ENCODE data around the gene NPTXR. TPM values are rescaled to one million over a fixed set of nuclear protein-coding genes. Genes with fewer than 3 reads are reported as not detected.
A peak's percentile ranks its signal among the peaks of the same experiment; 100 is the strongest.

The NPTXR gene
- total and polyA plus RNA-seq, 2 donors = 0.28 to 1.3 TPM

- H3K9me3 ChIP-seq (ENCODE audit: control insufficient read depth in 2 of 2, insufficient read depth in 1 of 2, low read length in 1 of 2) = no peaks in the 10 kb centered on the region
- H3K27ac ChIP-seq (ENCODE audit: low read depth in 1 of 2, low read length in 1 of 2) = no peak overlapping the region
- H3K4me1 ChIP-seq (ENCODE audit: control insufficient read depth in 2 of 2, insufficient read depth in 2 of 2, low read length in 2 of 2) = peaks cover 0 to 3% of the 10 kb centered on the region in 2 donors
- WGBS = 45% methylated on average over 10 of the region's 10 CpGs
- H3K27me3 ChIP-seq (ENCODE audit: control insufficient read depth in 2 of 2, insufficient read depth in 1 of 2, low read length in 1 of 2) = peaks cover 2 to 27% of the 10 kb centered on the region in 2 donors
- H3K4me3 ChIP-seq (ENCODE audit: low read length in 2 of 2) = no peak overlapping the region
- H3K36me3 ChIP-seq (ENCODE audit: control insufficient read depth in 2 of 2, insufficient read depth in 2 of 2, low read length in 1 of 2) = no peaks in the 10 kb centered on the region
- DNase-seq (ENCODE audit: low read depth in 6 of 9, low spot score in 9 of 9) = no peak
These were observed 41.1 kb downstream of the NPTXR start for GRCh38 chr22:38802671-38803121.

GRCh38 chr22:38799265-38800002, 44.4 kb downstream of the NPTXR start:
- DNase-seq (ENCODE audit: low read depth in 6 of 9, low spot score in 9 of 9) = no peak
- Histone ChIP-seq H3K27me3 (ENCODE audit: control insufficient read depth in 2 of 2, insufficient read depth in 1 of 2, low read length in 1 of 2) (peaks cover 2 to 28% of the 10 kb centered on the region in 2 donors), H3K36me3 (ENCODE audit: control insufficient read depth in 2 of 2, insufficient read depth in 2 of 2, low read length in 1 of 2) (no peaks in the 10 kb centered on the region), H3K27ac (ENCODE audit: low read depth in 1 of 2, low read length in 1 of 2) (no peak overlapping the region), H3K4me3 (ENCODE audit: low read length in 2 of 2) (no peak overlapping the region), H3K9me3 (ENCODE audit: control insufficient read depth in 2 of 2, insufficient read depth in 1 of 2, low read length in 1 of 2) (no peaks in the 10 kb centered on the region), H3K4me1 (ENCODE audit: control insufficient read depth in 2 of 2, insufficient read depth in 2 of 2, low read length in 2 of 2) (peaks cover 2 to 5% of the 10 kb centered on the region in 2 donors)
- 96% methylated on average over 6 of the region's 6 CpGs for WGBS

GRCh38 chr22:38798496-38798895, 45.3 kb downstream of the NPTXR start:
- DNase-seq (ENCODE audit: low read depth in 6 of 9, low spot score in 9 of 9) = peak in 1 of 9 donors; percentile 25
- Histone ChIP-seq H3K36me3 (ENCODE audit: control insufficient read depth in 2 of 2, insufficient read depth in 2 of 2, low read length in 1 of 2) (no peaks in the 10 kb centered on the region), H3K27me3 (ENCODE audit: control insufficient read depth in 2 of 2, insufficient read depth in 1 of 2, low read length in 1 of 2) (peaks cover 0 to 23% of the 10 kb centered on the region in 2 donors), H3K4me3 (ENCODE audit: low read length in 2 of 2) (no peak overlapping the region), H3K27ac (ENCODE audit: low read depth in 1 of 2, low read length in 1 of 2) (no peak overlapping the region), H3K9me3 (ENCODE audit: control insufficient read depth in 2 of 2, insufficient read depth in 1 of 2, low read length in 1 of 2) (no peaks in the 10 kb centered on the region), H3K4me1 (ENCODE audit: control insufficient read depth in 2 of 2, insufficient read depth in 2 of 2, low read length in 2 of 2) (peaks cover 7 to 9% of the 10 kb centered on the region in 2 donors)
- 87% methylated on average over 5 of the region's 5 CpGs for WGBS

- Histone ChIP-seq H3K36me3 (ENCODE audit: control insufficient read depth in 2 of 2, insufficient read depth in 2 of 2, low read length in 1 of 2) (no peaks in the 10 kb centered on the region), H3K27ac (ENCODE audit: low read depth in 1 of 2, low read length in 1 of 2) (no peak overlapping the region), H3K4me1 (ENCODE audit: control insufficient read depth in 2 of 2, insufficient read depth in 2 of 2, low read length in 2 of 2) (peaks cover 14 to 15% of the 10 kb centered on the region in 2 donors), H3K27me3 (ENCODE audit: control insufficient read depth in 2 of 2, insufficient read depth in 1 of 2, low read length in 1 of 2) (peaks cover 0 to 11% of the 10 kb centered on the region in 2 donors), H3K4me3 (ENCODE audit: low read length in 2 of 2) (no peak overlapping the region), H3K9me3 (ENCODE audit: control insufficient read depth in 2 of 2, insufficient read depth in 1 of 2, low read length in 1 of 2) (no peaks in the 10 kb centered on the region)
- 93% methylated on average over 12 of the region's 12 CpGs for WGBS
- no peak for DNase-seq (ENCODE audit: low read depth in 6 of 9, low spot score in 9 of 9)
These were observed 47.4 kb downstream of the NPTXR start for GRCh38 chr22:38796262-38796957.

GRCh38 chr22:38795569-38795968, 48.3 kb downstream of the NPTXR start:
- DNase-seq (ENCODE audit: low read depth in 6 of 9, low spot score in 9 of 9) = no peak
- no peak overlapping the region for H3K4me3 ChIP-seq (ENCODE audit: low read length in 2 of 2)
- H3K27ac ChIP-seq (ENCODE audit: low read depth in 1 of 2, low read length in 1 of 2) = no peak overlapping the region
- WGBS = 84% methylated on average over 4 of the region's 4 CpGs
- peaks cover 0 to 10% of the 10 kb centered on the region in 2 donors for H3K27me3 ChIP-seq (ENCODE audit: control insufficient read depth in 2 of 2, insufficient read depth in 1 of 2, low read length in 1 of 2)
- H3K4me1 ChIP-seq (ENCODE audit: control insufficient read depth in 2 of 2, insufficient read depth in 2 of 2, low read length in 2 of 2) = peaks cover 14 to 15% of the 10 kb centered on the region in 2 donors
- peaks cover 0 to under 1% of the 10 kb centered on the region in 2 donors for H3K36me3 ChIP-seq (ENCODE audit: control insufficient read depth in 2 of 2, insufficient read depth in 2 of 2, low read length in 1 of 2)
- no peaks in the 10 kb centered on the region for H3K9me3 ChIP-seq (ENCODE audit: control insufficient read depth in 2 of 2, insufficient read depth in 1 of 2, low read length in 1 of 2)

GRCh38 chr22:38793721-38794466, 49.9 kb downstream of the NPTXR start, which contains the start of gene DNAL4:
DNAL4 (minus strand) TSS chr22:38794143; CDS start chr22:38782731, 11,412 bp downstream.
- Histone ChIP-seq H3K36me3 (ENCODE audit: control insufficient read depth in 2 of 2, insufficient read depth in 2 of 2, low read length in 1 of 2) (peaks cover 4 to 8% of the 10 kb centered on the region in 2 donors), H3K4me1 (ENCODE audit: control insufficient read depth in 2 of 2, insufficient read depth in 2 of 2, low read length in 2 of 2) (peaks cover 14 to 15% of the 10 kb centered on the region in 2 donors), H3K9me3 (ENCODE audit: control insufficient read depth in 2 of 2, insufficient read depth in 1 of 2, low read length in 1 of 2) (no peaks in the 10 kb centered on the region), H3K4me3 (ENCODE audit: low read length in 2 of 2) (peak within 1 kb of the TSS; percentile 58 to 70), H3K27ac (ENCODE audit: low read depth in 1 of 2, low read length in 1 of 2) (peak within 1 kb of the TSS in 1 of 2 donors; percentile 71), H3K27me3 (ENCODE audit: control insufficient read depth in 2 of 2, insufficient read depth in 1 of 2, low read length in 1 of 2) (peaks cover 0 to 6% of the 10 kb centered on the region in 2 donors)
- WGBS = 1% methylated on average over 47 of the region's 47 CpGs
- peak; percentile 91 to 99 (median 95) for DNase-seq (ENCODE audit: low read depth in 6 of 9, low spot score in 9 of 9)

- Histone ChIP-seq H3K36me3 (ENCODE audit: control insufficient read depth in 2 of 2, insufficient read depth in 2 of 2, low read length in 1 of 2) (peaks cover 4 to 8% of the 10 kb centered on the region in 2 donors), H3K9me3 (ENCODE audit: control insufficient read depth in 2 of 2, insufficient read depth in 1 of 2, low read length in 1 of 2) (no peaks in the 10 kb centered on the region), H3K4me3 (ENCODE audit: low read length in 2 of 2) (peak overlapping the region; percentile 58 to 70), H3K4me1 (ENCODE audit: control insufficient read depth in 2 of 2, insufficient read depth in 2 of 2, low read length in 2 of 2) (peaks cover 11 to 14% of the 10 kb centered on the region in 2 donors), H3K27me3 (ENCODE audit: control insufficient read depth in 2 of 2, insufficient read depth in 1 of 2, low read length in 1 of 2) (peaks cover 0 to 3% of the 10 kb centered on the region in 2 donors), H3K27ac (ENCODE audit: low read depth in 1 of 2, low read length in 1 of 2) (no peak overlapping the region)
- WGBS = 42% methylated on average over 9 of the region's 9 CpGs
- no peak for DNase-seq (ENCODE audit: low read depth in 6 of 9, low spot score in 9 of 9)
These were observed 50.5 kb downstream of the NPTXR start for GRCh38 chr22:38793317-38793716.

GRCh38 chr22:38792833-38793232, 51.0 kb downstream of the NPTXR start:
- Histone ChIP-seq H3K27me3 (ENCODE audit: control insufficient read depth in 2 of 2, insufficient read depth in 1 of 2, low read length in 1 of 2) (peaks cover 0 to 3% of the 10 kb centered on the region in 2 donors), H3K36me3 (ENCODE audit: control insufficient read depth in 2 of 2, insufficient read depth in 2 of 2, low read length in 1 of 2) (peaks cover 4 to 8% of the 10 kb centered on the region in 2 donors), H3K4me1 (ENCODE audit: control insufficient read depth in 2 of 2, insufficient read depth in 2 of 2, low read length in 2 of 2) (peaks cover 11 to 14% of the 10 kb centered on the region in 2 donors), H3K4me3 (ENCODE audit: low read length in 2 of 2) (peak overlapping the region in 1 of 2 donors; percentile 58), H3K27ac (ENCODE audit: low read depth in 1 of 2, low read length in 1 of 2) (no peak overlapping the region), H3K9me3 (ENCODE audit: control insufficient read depth in 2 of 2, insufficient read depth in 1 of 2, low read length in 1 of 2) (no peaks in the 10 kb centered on the region)
- WGBS = 80% methylated on average over 4 of the region's 4 CpGs
- DNase-seq (ENCODE audit: low read depth in 6 of 9, low spot score in 9 of 9) = no peak

Data from thymus (tissue), 11 donors.